Pancreas (tissue), 10 donors: ENCODE measurements around the gene CNTN1. TPM values are rescaled to one million over a fixed set of nuclear protein-coding genes. Genes with fewer than 3 reads are reported as not detected.

Experiments used
- ATAC-seq, 4 donors: fragments of 200-7000 bp; cut with Tn5 transposase; one replicate each; pipeline versions ENCODE4 v1.8.0 to v1.9.1; 2020; ENCODE audit warnings: mild to moderate bottlenecking in 4 of 4, moderate library complexity in 4 of 4
- DNase-seq, 6 donors: peaks; one replicate each; pipeline ENCODE4 v3.0.0-alpha.2; 2020
- FAIRE-seq: peaks from 2 replicates; lab custom pipeline; 2012; peaks lifted over from hg19 to GRCh38; lab: Jason Lieb, UNC
- H3K27ac ChIP-seq, 4 donors: fragments of 200-600 bp; sonication (generic); 1 replicate in 3 of 4; 2 replicates in 1 of 4; pipeline versions ENCODE4 v1.5.0 to v1.8.0; 2020
- H3K27me3 ChIP-seq, 4 donors: fragments of 200-600 bp; one replicate each; pipeline ENCODE4 v1.8.0; 2021
- H3K36me3 ChIP-seq, 3 donors: fragments of 200-600 bp; sonication (generic) in 1 of 3; one replicate each; pipeline versions ENCODE4 v1.5.0 to v1.8.0; 2020 to 2021
- H3K4me1 ChIP-seq, 3 donors: fragments of 200-600 bp; one replicate each; pipeline ENCODE4 v1.8.0; 2021
- H3K4me3 ChIP-seq, 4 donors: fragments of 200-600 bp; sonication (generic) in 2 of 4; one replicate each; pipeline versions ENCODE4 v1.5.0 to v1.8.0; 2020 to 2021
- H3K9me3 ChIP-seq, 4 donors: fragments of 200-600 bp; one replicate each; pipeline ENCODE4 v1.8.0; 2021
- CTCF ChIP-seq, 4 donors: fragments of 200-600 bp; sonication (generic) in 3 of 4; IDR thresholded peaks; one replicate each; pipeline versions ENCODE4 v1.5.0 to v1.8.0; 2021; ENCODE audit warnings: antibody characterized with exemption in 4 of 4
- WGBS, 2 donors: extraction: QIAGEN DNeasy Blood & Tissue Kit; methylation state at CpG; one replicate each; pipeline ENCODE4 v1.1.7; 2013; 5-methylcytosine and 5-hydroxymethylcytosine counted together
- intact Hi-C, 3 donors: fragments of 100-400 bp; cut with DNase I; formaldehyde crosslinking; loops; one replicate each; pipeline versions ENCODE4 v1.11.1 to v1.14.2; 2022
- polyA plus RNA-seq, 2 donors: library from polyadenylated mRNA; stranded (reverse); fragments of 200-250 nt; gene quantifications; one replicate each; pipeline ENCODE4 v1.2.3, GENCODE V29; 2013
- total RNA-seq, 6 donors: library from RNA; stranded (reverse); fragmentation: NEBNext Ultra II Directional in 4 of 6; extraction: Animal tissue kit (Norgen Biotek cat#: 25700) in 4 of 6; gene quantifications; one replicate each; pipeline versions ENCODE4 v1.2.1 to v1.2.4, GENCODE V29; 2021 to 2023
- donor health status: healthy with polysubstance abuse.
- donor health status: DM: no; HTN: no; CAD: no; lungs with moderate emphysema.
- donor health status: DM: no; HTN: no; CAD: no.
- donor health status: control.
- donor health status: control.
- donor health status: Bipolar disorder and iron deficiency.
- donor health status: DM: yes; HTN: yes; CAD: no.
- donor health status: DM: no; HTN: no; CAD: no.
- donor health status: DM: no; HTN: no; CAD: no.
- donor health status: DM: yes; HTN: yes; CAD: no.

CNTN1 gene
- total and polyA plus RNA-seq, 8 donors = 1.4 to 13.9 (median 4.6) TPM

GRCh38 chr12:40760821-40761220 lies 68.6 kb downstream of the CNTN1 start:
- TF ChIP-seq CTCF (IDR thresholded peaks at IDR 0.05) = no peak
- H3K27me3 ChIP-seq = no peaks in the 10 kb centered on the region
- ATAC-seq (no peak), DNase-seq (no peak), FAIRE-seq (no peak)
- H3K36me3 ChIP-seq = no peaks in the 10 kb centered on the region
- intact Hi-C loops = no loop called here
- no peaks in the 10 kb centered on the region for H3K9me3 ChIP-seq
- H3K4me3 ChIP-seq = no peak overlapping the region
- H3K4me1 ChIP-seq = no peaks in the 10 kb centered on the region
- no peak overlapping the region for H3K27ac ChIP-seq

- no peaks in the 10 kb centered on the region for H3K4me1 ChIP-seq
- no peaks in the 10 kb centered on the region for H3K9me3 ChIP-seq
- intact Hi-C loops = no loop called here
- H3K27ac ChIP-seq = no peak overlapping the region
- ATAC-seq = no peak
- H3K4me3 ChIP-seq = no peak overlapping the region
- no peaks in the 10 kb centered on the region for H3K27me3 ChIP-seq
- H3K36me3 ChIP-seq = no peaks in the 10 kb centered on the region
- 53 to 56% methylated on average over 1 of the region's 1 CpG for WGBS, 2 donors
- FAIRE-seq = peak; percentile 23
- no peak for TF ChIP-seq CTCF (IDR thresholded peaks at IDR 0.05)
- no peak for DNase-seq
These were observed 69.8 kb downstream of the CNTN1 start for GRCh38 chr12:40762072-40762471.

GRCh38 chr12:40768125-40768864 lies 76.1 kb downstream of the CNTN1 start:
- Histone ChIP-seq H3K4me1 (no peaks in the 10 kb centered on the region), H3K4me3 (no peak overlapping the region), H3K27me3 (no peaks in the 10 kb centered on the region), H3K27ac (no peak overlapping the region), H3K9me3 (no peaks in the 10 kb centered on the region), H3K36me3 (no peaks in the 10 kb centered on the region)
- FAIRE-seq (no peak), DNase-seq (no peak), ATAC-seq (no peak)
- WGBS, 2 donors = 73 to 78% methylated on average over 8 of the region's 8 CpGs
- intact Hi-C loops = no loop called here
- no peak for TF ChIP-seq CTCF (IDR thresholded peaks at IDR 0.05)

GRCh38 chr12:40769846-40770245 lies 77.6 kb downstream of the CNTN1 start:
- no peak for FAIRE-seq
- intact Hi-C loops = no loop called here
- ATAC-seq = no peak
- Histone ChIP-seq H3K36me3 (no peaks in the 10 kb centered on the region), H3K27ac (no peak overlapping the region), H3K4me3 (no peak overlapping the region), H3K27me3 (no peaks in the 10 kb centered on the region), H3K9me3 (no peaks in the 10 kb centered on the region), H3K4me1 (no peaks in the 10 kb centered on the region)
- 24 to 27% methylated on average over 2 of the region's 2 CpGs for WGBS, 2 donors
- no peak for TF ChIP-seq CTCF (IDR thresholded peaks at IDR 0.05)
- no peak for DNase-seq

GRCh38 chr12:40770781-40771180 lies 78.5 kb downstream of the CNTN1 start:
- intact Hi-C loops = no loop called here
- no peak for TF ChIP-seq CTCF (IDR thresholded peaks at IDR 0.05)
- ATAC-seq (no peak), DNase-seq (no peak), FAIRE-seq (no peak)
- Histone ChIP-seq H3K9me3 (no peaks in the 10 kb centered on the region), H3K4me1 (no peaks in the 10 kb centered on the region), H3K27ac (no peak overlapping the region), H3K36me3 (no peaks in the 10 kb centered on the region), H3K27me3 (no peaks in the 10 kb centered on the region), H3K4me3 (no peak overlapping the region)
- WGBS, 2 donors = 69% methylated on average over 2 of the region's 2 CpGs
